Stimulated activated CD8-positive, alpha-beta memory T cell treated with anti-CD3 and anti-CD28 coated beads, Interleukin-4, amount 100 ng/mL, for 1 hour (primary cell): ENCODE results near the gene GARIN5B.
"Not testable (repeated sequence)": the region's sequence is repeated elsewhere in the genome, so short reads cannot be mapped to it uniquely, and the experiment has no call there.

Experiments used
- DNase-seq, 2 donors: peaks; one replicate each; pipeline ENCODE4 v3.0.0-alpha.2; 2020; ENCODE audit warnings: low read depth in 2 of 2, low spot score in 1 of 2

The GARIN5B gene

DNA sequence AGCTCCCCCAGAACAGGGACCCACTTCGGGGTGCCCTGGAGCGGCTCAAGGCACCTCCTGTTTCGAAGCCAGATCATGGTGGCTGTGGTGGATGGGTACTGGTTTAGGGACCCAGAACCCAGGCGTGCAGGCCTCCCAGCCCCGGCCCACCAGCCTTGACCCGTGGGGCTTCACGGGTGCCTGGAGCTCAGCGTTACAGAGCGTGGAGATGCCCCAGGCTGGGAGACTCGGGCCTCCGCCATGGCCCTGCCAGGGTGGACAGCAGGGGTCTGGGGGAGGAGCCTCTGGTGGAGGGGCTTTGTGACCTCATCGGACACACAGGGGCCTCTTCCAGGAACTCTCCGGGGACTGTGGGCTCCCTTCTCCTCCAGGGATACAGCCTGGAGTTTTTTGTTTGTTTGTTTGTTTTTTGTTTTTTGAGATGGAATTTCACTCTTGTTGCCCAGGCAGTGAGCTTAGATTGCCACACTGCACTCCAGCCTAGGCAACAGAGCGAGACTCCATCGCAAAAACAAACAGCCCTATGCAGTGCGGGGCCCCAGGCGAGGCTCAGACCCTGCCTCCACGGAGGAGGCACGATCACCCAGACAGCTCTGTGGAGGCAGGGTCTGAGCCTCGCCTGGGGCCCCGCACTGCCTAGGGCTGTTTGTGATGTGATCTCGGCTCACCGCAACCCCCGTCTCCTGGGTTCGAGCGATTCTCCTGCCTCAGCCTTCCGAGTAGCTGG is at the start of gene GARIN5B:
Gene GARIN5B (minus strand): TSS at position 271 of the 727 bp plus-strand sequence. CDS start 194 bp downstream, at position 77.
- DNase-seq = no peak

DNA sequence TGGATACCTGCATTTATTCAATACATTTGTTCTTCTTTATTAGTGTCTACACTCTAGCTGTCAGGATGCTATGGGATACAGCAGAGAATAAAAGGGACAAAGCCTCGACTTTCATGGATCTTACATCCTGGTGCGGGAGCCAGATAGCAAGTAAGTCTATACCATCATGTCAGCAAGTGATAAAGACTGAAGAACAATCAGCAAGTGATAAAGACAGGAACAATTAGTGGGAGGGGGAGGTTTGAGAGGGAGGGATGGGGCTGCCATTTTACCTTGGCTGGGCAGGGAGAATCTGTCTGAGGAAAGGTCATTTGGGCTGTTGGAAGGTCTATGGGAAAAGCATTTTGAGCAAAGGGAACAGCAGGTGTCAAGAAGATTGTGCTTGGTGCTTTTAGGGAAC is 47.1 kb upstream of the GARIN5B start:
- DNase-seq = no peak

DNA sequence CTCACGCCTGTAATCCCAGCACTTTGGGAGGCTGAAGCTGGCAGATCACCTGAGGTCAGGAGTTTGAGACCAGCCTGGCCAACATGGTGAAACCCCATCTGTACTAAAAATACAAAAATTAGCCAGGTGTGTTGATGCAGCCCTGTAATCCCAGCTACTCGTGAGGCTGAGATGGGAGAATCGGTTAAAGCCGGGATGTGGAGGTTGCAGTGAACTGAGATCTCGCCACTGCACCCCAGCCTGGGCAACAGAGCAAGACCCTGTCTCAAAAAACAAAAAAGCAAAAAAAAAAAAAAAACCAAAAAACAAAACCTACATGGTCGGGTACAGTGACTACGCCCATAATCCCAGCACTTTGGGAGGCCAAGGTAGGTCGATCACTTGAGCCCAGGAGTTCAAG is 46.1 kb upstream of the GARIN5B start:
- DNase-seq = not testable (repeated sequence)

DNA sequence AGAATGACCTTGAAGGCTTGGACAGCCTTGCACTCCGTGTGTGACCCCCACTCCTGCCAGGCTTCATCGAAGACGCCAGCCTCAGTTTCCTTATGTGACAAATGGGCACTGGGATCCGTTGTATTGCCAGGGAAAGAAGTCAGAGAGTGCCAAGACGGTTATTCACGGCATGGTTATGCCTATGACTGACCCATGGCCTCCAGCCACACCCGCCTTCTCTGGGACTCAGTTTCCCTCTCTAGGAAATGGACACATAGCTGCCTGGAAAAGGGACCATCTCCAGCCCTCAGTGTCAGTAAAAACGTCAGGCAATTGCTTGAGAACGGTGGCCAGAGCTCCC is 45.4 kb upstream of the GARIN5B start:
- DNase-seq = no peak

DNA sequence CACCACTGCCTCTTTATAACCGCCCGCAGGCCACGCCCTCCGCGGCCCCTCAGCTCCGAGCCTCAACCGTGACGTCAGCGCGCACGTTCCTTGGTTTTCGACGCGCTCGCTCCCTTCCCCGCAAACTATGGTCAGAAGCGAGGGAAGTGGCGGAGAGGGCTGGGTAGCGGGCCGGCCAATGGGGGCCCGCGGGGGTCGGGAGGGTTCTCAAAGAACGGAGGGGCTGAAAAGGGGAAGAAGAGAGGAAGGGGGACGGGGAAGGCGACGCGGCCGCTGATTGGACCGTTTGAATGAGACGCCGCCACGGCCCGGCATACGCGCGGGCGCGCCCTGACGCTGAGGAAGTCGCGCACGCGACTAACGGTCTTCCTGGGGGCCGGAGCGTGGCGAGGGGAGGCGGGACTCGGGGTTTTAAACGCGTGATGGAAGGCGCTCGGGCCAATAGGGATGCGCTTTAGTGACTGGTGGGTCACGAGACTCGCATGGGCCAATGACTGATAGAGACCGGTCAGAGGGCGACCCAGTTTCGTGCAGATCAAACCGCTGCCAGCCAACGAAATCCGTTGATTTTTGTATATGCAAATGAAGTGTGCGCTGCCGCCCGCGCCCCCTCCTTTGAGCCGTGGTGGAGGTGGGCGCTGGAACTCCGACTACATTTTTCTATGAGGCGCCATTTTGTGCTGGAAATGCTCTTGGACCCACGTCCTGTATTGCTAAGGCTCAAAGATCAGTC is 44.9 kb upstream of the GARIN5B start:
- peak; percentile 90 to 94 for DNase-seq

DNA sequence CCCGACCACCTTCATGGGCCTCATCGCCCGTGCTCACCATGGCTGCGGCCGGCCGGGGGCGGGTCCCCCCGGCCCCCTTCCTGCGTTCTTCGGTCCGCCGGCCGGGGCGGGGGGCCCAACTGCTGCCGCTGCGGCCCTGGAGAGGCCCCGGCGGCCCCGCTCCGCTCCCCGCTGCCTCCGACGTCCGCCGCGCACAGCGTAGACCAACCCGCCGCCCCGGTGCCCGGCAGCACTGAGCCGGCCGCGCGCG is 44.4 kb upstream of the GARIN5B start, which contains the start of gene UBE2S:
Gene UBE2S (minus strand): TSS at position 239 of the 250 bp plus-strand sequence. CDS start 199 bp downstream, at position 40.
- DNase-seq = not testable (repeated sequence)

DNA sequence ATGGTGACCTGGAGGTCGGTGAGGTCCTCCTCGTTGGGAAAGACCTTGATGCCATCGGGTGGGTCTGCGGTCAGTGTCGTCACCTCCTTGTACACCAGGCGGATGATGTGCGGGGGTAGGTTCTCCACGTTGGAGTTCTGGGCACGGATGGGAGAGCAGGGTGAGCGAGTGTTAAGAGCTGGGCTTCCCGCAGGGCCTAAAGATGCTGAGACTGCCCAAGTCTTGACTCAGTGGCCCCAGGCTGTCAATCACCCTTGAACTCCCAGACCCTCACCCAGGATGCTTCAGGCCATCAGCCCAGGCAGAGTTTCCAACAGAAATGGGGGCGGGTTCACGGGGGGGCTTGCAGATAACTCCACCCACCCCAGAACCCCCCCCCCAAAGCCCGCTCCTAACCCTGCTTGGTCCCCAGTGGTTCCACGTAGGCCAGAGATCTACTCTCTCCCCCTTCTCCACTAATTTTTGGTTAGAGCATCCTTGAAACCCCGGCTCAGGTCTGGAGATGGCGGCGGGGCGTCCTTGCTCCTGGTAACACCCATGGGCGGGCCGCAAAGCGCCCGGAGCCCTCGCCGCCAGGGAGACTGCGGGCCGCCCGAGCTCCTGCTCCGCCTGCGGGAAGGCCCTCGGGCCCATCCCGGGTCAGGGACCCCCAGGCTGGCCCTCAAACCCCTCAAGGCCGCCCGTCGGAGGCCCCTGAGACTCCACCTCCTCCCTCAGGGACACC is 43.9 kb upstream of the GARIN5B start:
- DNase-seq = no peak

DNA sequence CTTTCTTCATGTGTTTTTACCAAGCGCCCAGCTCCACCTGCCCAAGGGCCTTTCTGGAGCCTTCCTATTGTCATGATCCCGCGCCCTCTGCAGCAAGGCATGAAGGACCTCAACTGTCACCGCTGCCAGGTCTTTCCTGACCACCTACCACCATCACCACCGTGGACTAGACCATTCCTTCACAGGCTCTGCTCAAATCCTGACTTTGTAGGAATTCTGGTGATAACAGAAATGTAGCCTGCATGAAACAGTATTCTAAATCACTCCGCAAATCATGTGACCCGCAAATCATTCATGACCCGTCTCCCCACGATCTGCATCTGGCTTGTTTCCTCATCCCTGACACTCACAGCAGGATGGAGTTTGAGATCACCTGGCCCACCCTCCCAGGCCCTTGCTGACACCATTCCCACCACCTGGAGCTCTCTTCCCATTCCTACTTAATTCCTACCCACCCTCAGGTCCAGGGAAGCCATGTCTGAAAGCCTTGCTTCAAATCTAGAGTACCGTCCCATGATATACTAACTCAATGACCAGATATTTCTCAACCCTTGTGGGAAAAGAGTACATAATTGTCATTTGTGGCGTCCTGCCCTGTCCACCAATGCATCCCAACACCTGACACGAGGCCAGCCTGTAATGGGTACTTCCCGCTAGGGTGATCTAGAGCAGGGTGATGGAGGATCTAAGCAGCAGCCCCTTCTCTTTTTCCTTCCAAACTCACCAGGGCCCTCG is 43.2 kb upstream of the GARIN5B start:
- DNase-seq = no peak

DNA sequence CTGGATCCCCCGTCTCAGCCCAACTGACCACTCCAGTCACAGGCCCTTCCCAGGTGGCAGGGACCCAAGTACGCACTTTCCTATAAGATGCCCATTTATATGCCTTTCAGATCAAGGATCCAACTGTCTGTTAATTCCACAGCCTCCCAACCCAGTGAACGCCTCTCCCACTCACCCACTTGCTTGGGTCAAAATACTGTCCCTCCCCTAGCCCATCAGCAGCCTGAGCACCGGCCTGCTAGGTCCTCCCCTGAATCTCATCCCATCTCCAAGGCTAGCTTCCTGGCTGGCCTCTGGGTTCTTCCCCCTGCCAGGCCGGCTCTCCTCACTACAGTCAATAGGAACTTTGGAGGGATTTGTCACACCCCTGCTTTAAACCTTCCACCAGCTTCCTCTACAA is 42.6 kb upstream of the GARIN5B start:
- DNase-seq = no peak

DNA sequence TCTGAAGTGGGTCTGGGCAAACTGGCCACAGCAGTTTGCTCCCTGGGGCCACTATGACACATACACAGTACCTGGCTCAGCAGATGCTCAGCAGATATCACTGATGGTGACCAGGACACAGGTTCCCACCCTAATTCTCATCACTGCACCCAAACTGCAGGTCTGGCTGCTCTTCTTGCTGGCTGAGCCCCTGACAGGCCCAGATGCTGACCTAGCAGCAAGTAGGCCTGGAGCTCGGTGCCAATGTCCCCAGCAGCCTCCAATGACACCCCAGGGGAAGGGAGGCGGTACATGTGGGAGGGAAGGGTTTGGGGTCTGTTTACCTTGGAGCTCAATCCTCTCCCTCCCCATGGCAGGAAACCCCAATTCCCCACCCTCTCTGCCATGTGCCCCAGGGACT is 39.4 kb upstream of the GARIN5B start:
- no peak for DNase-seq

DNA sequence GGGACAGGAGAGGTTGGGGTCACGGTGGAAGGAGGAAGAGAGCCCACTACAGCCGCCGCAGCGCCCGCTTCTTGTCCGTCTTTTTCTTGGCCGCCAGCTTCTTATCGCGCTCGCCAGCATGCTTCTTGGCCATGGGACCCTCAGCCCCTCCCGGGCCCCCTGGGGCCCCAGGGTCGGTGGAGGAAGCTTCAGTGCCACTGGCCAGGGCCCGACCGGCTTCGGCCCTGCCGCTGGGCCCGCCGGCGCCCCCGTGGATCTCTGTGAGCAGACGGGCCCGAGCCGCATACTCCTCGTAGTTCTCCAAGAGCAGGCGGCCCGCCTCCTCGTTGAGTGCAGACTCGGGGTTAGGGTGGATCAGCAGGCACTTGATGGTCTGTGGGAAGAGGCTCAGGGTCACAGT is 38.3 kb upstream of the GARIN5B start:
- DNase-seq = not testable (repeated sequence)

DNA sequence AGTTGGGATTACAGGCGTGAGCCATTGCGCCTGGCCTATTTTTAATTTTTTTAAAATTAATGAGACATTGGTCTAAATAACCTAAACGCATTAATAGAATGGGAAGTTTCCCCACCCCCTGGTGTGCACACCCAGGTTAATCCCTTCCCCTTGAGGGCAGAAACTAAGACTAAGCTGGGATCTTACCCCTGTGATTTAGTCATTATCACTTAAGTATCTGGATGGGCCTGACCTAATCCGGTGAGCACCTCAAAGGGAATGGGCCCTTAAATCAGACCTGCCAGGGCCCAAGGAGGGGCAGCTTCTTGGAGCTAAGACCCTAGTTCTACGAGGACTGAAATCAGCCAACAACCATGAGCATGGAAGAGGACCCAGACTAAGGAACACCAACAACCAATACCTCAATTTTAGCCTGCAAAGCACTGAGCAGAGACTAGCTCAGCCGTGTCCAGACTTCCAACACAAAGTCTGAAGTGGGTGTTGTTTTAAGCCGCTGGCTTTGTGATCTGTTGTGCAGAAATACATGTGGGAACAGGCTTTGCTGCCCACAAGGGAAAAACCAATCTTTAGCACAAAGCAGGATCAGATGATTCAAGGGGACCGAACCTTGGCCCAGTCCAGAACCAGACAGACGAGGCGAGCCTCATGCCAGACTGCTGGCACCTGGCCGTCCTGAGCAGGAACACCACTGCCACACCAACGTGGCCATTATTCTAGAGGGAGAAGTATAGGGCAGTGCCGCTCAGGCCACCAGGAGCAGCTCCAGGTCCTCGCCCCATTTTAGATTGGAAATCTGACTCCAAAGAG is 37.4 kb upstream of the GARIN5B start:
- no peak for DNase-seq

DNA sequence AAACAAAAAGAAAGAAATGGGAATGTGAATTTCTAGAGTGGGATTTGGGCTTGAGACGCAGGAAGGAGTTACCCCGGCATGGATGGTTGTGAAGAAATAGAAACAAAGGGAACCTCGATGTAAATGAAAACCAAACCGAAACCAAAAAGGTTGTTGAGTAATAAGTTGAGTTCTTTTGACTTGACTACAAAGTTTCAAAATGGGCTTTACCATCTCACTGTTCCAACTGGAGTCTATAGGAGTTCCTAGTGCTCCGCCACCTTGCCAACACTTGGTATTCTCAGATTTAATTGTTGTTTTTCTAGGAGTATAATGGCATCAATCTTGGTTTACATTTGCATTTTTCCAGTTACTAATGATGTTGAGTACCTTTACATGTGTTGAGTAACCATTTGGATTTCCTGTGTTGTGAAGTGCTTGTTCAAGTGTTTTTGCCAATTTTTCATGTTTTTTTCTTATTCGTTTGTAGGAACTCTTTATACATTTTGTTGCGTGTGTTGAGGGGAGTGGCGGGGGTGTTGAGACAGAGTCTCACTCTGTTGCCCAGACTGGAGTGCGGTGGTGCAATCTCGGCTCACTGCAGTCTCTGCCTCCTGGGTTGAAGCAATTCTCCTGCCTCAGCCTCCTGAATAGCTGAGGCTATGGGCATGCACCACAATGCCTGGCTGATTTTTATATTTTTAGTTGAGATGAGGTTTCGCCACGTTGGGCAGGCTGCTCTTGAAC is 35.3 kb upstream of the GARIN5B start:
- no peak for DNase-seq

DNA sequence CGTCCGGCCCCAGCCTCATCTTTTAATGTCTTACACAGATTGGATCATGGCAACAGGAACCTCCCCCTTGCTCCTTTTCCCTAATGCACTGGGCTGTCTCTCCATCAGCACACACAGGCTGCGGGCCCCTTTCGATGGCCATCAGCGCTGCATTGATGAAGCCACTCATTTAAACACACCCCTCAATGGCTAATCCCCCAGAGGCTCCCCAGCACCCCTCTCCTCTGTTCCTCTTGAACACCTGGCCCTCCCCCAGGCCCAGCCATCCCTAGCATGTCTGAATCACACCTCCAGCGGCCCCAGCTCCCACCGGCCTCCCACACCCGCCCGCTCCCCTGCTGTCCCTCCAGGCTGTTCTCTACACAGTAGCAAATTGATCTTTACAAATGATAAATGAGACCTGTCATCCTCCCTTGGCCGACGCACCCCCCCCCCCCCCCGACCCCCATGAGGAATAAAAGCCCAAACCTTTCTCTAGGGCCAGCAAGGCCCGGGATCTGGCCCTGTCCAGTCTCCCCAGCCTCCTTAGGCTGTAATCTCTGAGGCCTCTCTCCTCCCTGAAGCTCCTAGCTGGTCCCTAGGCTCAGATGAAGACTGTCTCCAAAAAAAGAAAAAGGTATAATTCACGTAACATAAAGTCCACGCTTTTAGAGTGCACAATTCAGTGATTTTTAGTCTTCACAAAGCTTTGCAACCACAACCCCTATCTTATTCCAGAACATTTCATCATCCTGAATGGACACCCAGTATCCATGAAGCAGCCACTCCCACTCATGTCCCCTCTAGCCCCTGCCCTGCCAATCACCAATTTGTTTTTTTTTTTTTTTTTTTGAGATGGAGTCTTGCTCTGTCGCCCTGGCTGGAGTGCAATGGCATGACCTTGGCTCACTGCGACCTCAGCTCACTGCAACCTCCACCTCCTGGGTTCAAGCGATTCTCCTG is 30.0 kb upstream of the GARIN5B start:
- no peak for DNase-seq

DNA sequence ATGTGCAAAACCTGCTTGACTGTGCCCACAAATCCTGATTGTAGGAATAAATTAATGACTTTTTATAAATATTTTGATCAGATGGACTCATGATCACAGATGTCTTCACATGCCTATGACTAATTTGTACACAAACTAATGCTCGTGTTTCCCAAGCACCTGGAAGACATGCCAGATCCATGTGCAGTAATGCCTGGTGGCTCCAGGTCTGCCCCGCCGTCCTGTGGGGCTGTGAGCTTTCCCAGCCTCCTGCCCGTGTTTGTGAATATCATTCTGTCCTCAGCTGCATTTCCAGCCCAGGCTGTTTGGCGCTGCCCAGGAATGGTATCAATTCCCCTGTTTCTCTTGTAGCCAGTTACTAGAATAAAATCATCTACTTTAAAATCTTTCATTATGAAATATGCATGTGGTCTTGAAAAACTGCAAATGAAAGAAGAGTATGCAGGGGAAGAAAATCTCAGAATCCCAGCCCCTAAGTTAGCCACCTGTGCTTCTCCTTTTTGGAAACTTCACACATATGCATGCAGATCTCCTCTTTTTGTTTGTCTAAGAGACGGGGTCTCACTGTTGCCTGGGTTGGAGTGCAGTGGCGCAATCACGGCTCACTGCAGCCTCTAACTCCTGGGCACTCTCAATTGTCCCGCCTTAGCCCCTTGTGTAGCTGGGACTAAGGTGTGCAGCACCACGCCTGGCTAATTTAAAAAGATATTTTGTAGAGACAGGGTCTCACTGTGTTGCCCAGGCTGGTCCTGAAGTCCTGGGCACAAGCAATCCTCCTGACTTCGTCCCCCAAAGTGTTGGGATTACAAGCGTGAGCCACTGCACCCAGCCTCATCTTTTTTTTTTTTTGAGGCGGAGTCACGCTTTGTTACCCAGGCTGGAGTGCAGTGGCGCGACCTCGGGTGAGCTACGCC is 28.9 kb upstream of the GARIN5B start:
- no peak for DNase-seq

DNA sequence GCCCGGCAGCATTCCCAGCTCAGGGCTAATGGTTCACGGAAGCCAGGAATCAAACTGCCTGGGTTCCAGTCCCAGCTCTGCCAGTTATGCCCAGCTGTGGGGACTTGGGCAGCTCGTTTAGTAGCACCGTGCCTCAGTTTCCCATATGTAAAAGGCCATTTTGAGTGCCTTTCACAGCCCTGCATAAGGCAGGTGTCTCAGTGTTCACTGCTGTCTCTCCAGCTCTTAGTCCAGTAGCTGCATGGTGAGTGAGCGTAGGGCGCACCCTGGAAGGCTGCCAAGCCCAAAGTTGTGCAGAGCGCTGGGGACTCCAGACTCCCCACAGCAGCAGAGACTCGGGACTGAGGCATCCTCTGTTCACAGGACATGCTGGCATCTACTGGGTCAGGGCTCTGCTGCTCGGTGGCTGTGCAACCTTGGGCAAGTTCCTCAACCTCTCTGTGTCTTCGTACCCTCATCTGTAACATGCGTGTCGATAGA is 28.2 kb upstream of the GARIN5B start:
- no peak for DNase-seq

DNA sequence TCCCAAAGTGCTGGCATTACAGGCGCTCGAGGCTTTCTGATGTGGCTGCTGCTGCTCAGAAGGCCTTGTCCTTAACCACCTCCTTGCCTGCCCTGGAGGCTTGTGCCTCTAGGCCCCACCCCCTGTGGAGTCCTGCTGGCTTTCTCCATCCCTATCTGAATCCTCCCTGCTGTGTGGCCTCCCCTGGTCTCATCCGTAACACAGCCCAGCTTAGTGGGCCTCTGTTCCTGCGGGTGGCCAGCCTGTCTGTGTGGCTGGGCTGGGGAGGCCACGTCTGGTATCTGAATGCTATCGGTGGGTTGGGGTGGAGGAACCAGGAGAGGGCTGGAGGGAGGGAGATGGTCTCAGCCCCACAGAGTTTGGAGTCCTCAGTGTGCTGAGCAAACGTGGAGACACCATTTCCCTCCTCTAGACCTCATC is 27.4 kb upstream of the GARIN5B start:
- no peak for DNase-seq
